HTR-8/SVneo (cell line): ENCODE measurements around the gene DNAH5.
"Not testable (repeated sequence)": the region's sequence is repeated elsewhere in the genome, so short reads cannot be mapped to it uniquely, and the experiment has no call there.

Source experiments
- DNase-seq: peaks from one replicate; pipeline ENCODE4 v3.0.0; 2011; ENCODE audit warnings: low spot score, mixed read lengths; ENCODE audit not compliant: insufficient read length
- FAIRE-seq: peaks from 2 replicates; lab custom pipeline; 2011; peaks lifted over from hg19 to GRCh38; lab: Jason Lieb, UNC

The DNAH5 gene

DNA sequence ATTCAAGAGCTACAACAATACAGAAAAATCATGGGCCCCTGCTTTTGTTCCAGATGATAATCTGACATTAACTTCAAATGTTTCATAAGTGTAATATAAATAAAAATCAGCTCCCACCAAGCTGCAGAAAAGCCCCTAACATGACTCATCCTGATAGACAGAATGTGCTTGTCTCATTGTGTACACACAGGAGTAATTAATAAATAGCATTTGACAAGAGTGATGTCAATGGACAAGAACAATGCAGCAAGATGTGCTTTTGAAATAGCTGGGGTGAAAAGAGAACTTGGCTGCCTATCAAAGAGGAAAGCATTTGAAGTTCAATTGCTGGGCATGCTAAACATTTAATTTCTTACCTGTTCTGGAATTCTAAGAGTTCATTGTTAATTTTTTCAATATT lies 79.2 kb downstream of the DNAH5 start:
- DNase-seq (no peak), FAIRE-seq (no peak)

- DNase-seq (no peak), FAIRE-seq (no peak)
Observed at GRCh38 chr5:13860146-13860545, 84.3 kb downstream of the DNAH5 start.

DNA sequence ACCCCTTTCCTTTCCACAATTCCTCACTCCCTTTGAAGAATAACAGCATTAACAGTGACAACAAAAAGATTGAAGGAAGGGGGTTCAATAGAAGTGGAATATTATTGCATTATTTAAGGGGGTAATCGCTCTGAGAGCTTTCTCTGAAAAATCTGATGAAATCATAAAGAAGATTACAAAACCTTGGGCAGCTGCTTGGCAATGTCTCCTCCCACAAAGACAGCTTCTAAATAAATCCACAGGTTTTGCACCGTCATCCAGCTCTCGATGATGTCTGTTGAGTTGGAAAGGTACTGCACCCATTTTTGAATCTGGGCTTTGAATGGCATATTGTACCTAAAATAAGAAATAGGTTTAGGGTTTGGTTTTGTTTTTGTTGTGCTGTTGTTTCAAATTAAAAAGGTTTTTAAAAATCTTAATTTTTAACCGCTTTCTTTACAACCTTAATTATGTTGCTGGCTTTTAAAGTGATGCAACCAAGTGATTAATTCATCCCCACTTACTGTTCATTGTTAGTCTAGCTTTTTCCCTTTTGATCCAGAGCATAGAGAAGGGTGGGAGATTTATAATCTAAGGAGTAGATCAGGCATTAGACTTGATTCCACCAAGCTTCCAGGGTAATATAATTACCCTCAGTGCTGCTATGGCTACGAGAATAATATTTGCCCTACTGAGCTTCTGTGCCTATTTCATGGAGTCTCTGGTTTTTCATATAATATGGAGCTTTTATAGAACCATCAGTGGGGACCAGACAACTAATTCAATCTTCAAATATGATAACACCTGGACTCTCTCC lies 85.0 kb downstream of the DNAH5 start:
- no peak for FAIRE-seq
- DNase-seq, result no peak

DNA sequence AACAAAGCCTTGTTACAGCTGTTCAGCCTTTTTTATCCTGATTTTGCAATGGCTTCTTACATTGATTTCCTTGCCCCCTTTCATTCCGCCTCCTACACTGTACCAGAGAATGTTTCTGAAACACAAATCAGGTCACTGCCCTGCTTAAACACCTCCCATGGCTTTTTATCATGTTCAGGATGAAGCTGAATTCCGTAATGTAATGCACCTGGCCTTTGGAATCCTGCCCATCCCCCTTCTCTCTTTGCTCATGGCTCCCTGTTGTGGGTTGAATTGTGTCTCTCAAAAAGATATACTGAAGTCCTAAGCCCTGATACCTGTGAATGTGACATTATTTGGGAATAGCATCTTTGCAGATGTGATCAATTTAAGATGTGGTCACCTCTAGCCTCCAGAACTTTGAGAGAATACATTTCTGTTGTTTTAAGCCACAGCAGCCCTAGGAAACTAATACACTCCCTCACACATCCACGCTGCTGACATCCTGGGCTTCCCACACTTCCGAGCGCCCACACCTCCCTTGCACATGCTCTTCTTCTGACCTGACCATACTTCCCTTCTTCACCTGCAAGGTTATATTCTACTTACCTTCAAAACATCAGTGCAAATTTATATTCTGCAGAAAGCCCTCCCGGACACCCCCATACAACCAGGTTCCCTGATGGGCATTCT lies 101.2 kb downstream of the DNAH5 start:
- no peak for DNase-seq
- no peak for FAIRE-seq

GRCh38 chr5:13833440-13833839 lies 111.0 kb downstream of the DNAH5 start:
- DNase-seq (no peak), FAIRE-seq (no peak)

- peak; percentile 24 for DNase-seq
- peak; percentile 28 for FAIRE-seq
Observed at GRCh38 chr5:13831351-13831750, 113.1 kb downstream of the DNAH5 start.

DNA sequence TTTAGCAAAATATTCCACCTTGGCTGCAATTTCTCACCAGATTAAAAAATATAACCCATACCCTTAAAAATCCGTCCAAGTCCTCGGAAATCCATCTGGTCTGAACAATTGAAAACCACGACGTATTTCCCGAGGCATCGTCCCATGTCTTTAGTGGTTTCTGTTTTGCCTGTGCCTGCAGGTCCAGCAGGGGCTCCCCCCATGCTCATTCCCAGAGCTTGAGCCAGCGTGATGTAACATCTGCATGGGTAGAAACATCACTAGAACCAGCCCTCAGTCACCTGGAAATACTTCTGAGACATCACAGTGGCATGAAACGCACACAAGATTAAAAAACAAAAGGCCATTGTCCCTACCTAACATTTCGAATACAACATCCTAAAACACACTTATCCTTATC lies 114.0 kb downstream of the DNAH5 start:
- no peak for FAIRE-seq

DNA sequence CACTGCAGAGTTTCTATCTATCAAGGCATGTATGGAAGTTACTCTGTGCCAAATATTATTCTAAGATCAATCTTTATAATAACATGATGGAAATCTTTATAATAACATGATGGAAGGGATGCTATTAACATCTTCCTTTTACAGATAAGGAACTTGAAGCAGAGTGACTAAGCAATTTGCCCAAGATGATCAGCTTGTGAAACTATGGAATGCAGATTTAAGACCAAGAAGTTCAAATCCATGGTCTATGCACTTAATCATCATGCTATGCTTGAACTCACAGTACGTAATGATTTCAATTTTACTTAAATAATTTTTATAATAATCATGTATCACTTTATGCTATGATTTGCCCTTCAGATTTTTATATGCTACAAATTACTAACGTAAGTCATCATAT lies 123.1 kb downstream of the DNAH5 start:
- DNase-seq (no peak), FAIRE-seq (no peak)

More for the DNA sequence above, 114.0 kb downstream of the DNAH5 start:
- no peak for DNase-seq

GRCh38 chr5:13816126-13816525 lies 128.4 kb downstream of the DNAH5 start:
- FAIRE-seq (no peak), DNase-seq (no peak)

DNA sequence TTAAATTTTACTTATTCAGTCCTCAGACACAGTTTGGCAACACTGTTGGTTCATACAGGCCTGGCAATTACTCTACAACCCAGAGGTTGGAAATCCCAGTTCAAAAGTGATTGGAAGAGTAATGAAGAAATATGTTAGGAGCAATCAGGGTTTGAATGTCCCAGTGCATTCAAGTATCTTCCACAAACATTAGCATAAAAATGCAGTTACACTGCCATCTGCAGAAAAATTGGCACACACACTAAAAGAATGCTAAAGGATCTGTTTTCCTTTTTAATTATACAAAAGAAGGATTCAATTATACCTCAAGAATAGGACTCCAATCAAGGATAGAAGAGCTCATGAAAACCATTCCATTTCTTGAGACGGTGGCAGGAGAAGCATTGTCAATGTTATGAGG lies 130.2 kb downstream of the DNAH5 start:
- DNase-seq (peak; percentile 30), FAIRE-seq (peak; percentile 59)

- no peak for FAIRE-seq
- DNase-seq, result no peak
Observed at GRCh38 chr5:13809921-13810320, 134.6 kb downstream of the DNAH5 start.

DNA sequence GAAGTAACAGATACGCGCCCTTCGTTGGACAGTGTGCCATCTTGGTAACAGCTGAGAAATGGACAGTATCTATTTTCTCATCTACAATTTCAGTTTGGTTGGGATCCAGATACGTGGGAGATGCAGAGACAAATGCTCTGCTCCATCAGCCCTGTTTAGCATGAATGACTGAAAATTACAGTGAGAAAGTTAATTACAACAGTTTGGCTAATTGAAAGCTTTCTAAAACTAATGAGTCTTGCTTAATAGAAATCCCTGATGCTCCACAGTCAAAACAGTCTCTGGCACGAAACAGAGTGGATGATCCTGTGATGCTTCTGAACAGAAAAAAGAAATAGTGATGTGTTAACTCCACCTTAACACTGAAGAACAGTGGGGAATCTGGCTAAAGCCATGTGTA lies 140.2 kb downstream of the DNAH5 start:
- no peak for DNase-seq
- no peak for FAIRE-seq

DNA sequence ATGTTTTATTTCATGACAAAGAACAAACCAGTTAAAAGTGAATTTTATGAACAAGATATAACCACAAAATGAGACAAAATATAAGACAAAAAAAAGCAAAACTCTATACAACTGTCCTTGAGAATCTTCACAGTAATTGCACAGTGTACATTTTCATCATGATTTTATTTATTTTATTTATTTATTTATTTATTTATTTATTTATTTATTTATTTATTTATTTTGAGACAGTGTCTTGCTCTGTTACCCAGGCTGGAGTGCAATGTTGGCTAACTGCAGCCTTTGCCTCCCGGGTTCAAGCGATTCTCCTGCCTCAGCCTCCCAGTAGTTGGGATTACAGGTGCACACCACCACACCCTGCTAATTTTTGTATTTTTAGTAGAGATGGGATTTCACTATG lies 145.9 kb downstream of the DNAH5 start:
- not testable (repeated sequence) for FAIRE-seq, DNase-seq

DNA sequence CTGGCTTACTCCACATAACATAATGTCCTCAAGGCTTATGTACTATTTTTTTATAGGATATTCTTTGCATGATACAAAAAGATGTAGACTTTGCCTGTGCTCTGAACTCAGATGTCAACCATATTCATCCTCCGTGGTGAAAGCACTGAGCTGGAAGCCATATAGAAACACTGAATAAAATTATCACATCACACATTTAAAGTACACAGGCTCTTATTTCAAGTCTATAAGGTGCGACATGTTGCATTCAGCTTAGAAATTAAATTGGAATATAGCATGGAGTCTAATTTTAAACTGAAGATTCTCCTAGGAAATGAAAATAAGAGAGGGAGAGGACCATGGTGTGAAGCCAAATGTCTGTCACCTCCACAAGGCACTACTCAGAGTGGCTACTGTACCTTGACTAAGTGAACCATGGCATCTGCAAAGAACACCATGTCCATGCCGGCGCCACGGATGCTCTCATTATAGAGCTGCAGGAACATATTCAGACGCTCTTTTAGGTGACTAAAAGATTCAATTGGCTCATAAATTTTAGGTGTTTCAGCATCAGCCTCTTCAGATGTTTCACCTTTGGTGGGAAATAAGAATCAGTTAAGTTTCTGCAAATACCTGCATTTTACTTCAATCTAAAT lies 158.6 kb downstream of the DNAH5 start:
- peak; percentile 26 for FAIRE-seq
- DNase-seq, result no peak

GRCh38 chr5:13783726-13784125 lies 160.8 kb downstream of the DNAH5 start:
- no peak for DNase-seq
- FAIRE-seq, result peak; percentile 31

DNA sequence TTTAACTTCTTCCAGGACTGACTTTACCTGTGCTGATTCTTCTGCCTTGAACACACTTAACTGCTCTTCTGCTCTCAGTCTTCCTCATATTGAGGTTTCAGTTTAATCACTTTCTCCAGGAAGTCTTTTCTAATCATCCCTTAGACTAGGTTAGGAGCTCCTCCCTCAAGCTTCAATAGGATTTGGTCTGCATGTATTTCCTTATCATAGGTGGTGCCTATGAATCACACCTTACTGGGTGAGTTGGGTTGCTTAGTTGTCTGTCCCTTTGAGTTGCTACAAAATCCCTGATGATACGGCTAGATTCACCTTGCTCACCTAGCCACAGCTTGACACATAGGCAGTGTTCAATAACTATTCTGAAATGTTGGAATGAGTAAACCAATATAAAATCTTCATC lies 164.4 kb downstream of the DNAH5 start:
- no peak for DNase-seq
- no peak for FAIRE-seq

GRCh38 chr5:13773649-13774048 lies 170.8 kb downstream of the DNAH5 start:
- DNase-seq (no peak), FAIRE-seq (no peak)

GRCh38 chr5:13771011-13771571 lies 173.4 kb downstream of the DNAH5 start:
- no peak for FAIRE-seq
- peak; percentile 5 for DNase-seq

- FAIRE-seq (no peak), DNase-seq (no peak)
Observed at GRCh38 chr5:13766236-13766635, 178.3 kb downstream of the DNAH5 start.

- no peak for FAIRE-seq
- DNase-seq, result no peak
Observed at GRCh38 chr5:13763719-13764118, 180.8 kb downstream of the DNAH5 start.

DNA sequence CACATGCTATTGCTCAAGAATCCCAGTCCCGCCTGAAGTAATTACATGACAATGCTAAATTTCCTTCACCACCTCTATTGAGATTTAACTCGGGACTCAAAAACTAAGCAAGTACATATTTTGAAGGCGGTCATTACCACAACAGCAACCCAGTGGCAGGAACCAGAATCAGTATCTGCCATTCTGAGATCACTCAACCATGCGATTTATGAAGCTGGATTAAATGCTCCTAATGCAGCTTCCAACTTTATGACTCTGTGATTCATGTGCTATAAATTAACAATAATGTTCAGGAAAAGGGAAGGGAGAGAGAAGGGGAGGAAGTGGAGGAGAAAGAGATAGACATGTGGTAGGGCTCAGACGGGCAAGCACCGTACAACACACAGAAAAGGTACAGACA lies 194.7 kb downstream of the DNAH5 start:
- DNase-seq (no peak), FAIRE-seq (no peak)
